Kidney epithelial cell (primary cell): ENCODE measurements around the gene ADSS2. TPM values are rescaled to one million over a fixed set of nuclear protein-coding genes. Genes with fewer than 3 reads are reported as not detected.
A peak's percentile ranks its signal among the peaks of the same experiment; 100 is the strongest.
"Not testable (repeated sequence)": the region's sequence is repeated elsewhere in the genome, so short reads cannot be mapped to it uniquely, and the experiment has no call there.

Source experiments
- DNase-seq: peaks from one replicate; pipeline ENCODE4 v3.0.0-alpha.2; 2010; ENCODE audit warnings: low read depth
- H3K27me3 ChIP-seq: 2 replicates; pipeline ENCODE4 v1.6.0; 2011; ENCODE audit warnings: low read length; ENCODE audit not compliant: control insufficient read depth, insufficient read depth
- H3K36me3 ChIP-seq: 2 replicates; pipeline ENCODE4 v1.5.1; 2011; ENCODE audit warnings: low read length; ENCODE audit not compliant: control insufficient read depth, insufficient read depth
- H3K4me3 ChIP-seq: 2 replicates; pipeline ENCODE4 v1.5.1; 2011; ENCODE audit warnings: low read depth, mild to moderate bottlenecking, control low read depth, low read length
- total RNA-seq: library from RNA; depleted of rRNA; stranded (reverse); fragments of >200 nt; gene quantifications from 2 replicates; pipeline ENCODE4 v1.2.3, GENCODE V29; 2015
- TF ChIP-seq, protein P1 (sequence below): IDR thresholded peaks from 2 replicates; pipeline ENCODE4 v1.5.1; 2011; ENCODE audit warnings: mild to moderate bottlenecking, moderate library complexity, low read length, control low read depth, inconsistent platforms; ENCODE audit not compliant: insufficient read depth, poor library complexity, severe bottlenecking

Gene ADSS2
- total RNA-seq, 1 donor from 2014 or later = 42.4 TPM

DNA sequence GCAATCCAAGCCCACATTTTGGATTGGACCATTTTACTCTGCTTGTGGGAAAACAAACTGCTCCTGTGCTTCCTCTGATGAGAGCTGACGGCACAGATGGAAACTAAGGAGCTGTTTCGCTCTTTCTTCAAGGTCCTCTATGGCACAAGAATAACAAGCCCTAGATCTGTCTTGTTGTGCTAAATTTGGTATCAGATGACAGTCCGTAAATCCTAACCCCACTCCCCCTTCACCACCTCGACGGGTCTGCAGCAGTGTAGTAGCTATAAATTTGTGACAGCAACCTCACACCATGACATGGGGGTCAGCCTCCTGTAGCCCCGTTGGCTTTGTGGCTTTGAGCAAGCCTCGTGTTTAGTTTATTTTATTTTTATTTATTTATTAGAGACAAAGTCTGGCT, 85.9 kb downstream of the ADSS2 start:
- TF ChIP-seq, protein P1, sequence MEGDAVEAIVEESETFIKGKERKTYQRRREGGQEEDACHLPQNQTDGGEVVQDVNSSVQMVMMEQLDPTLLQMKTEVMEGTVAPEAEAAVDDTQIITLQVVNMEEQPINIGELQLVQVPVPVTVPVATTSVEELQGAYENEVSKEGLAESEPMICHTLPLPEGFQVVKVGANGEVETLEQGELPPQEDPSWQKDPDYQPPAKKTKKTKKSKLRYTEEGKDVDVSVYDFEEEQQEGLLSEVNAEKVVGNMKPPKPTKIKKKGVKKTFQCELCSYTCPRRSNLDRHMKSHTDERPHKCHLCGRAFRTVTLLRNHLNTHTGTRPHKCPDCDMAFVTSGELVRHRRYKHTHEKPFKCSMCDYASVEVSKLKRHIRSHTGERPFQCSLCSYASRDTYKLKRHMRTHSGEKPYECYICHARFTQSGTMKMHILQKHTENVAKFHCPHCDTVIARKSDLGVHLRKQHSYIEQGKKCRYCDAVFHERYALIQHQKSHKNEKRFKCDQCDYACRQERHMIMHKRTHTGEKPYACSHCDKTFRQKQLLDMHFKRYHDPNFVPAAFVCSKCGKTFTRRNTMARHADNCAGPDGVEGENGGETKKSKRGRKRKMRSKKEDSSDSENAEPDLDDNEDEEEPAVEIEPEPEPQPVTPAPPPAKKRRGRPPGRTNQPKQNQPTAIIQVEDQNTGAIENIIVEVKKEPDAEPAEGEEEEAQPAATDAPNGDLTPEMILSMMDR = no peak
- Histone ChIP-seq H3K27me3 (no peaks in the 10 kb centered on the region), H3K4me3 (no peak overlapping the region), H3K36me3 (no peaks in the 10 kb centered on the region)
- no peak for DNase-seq

DNA sequence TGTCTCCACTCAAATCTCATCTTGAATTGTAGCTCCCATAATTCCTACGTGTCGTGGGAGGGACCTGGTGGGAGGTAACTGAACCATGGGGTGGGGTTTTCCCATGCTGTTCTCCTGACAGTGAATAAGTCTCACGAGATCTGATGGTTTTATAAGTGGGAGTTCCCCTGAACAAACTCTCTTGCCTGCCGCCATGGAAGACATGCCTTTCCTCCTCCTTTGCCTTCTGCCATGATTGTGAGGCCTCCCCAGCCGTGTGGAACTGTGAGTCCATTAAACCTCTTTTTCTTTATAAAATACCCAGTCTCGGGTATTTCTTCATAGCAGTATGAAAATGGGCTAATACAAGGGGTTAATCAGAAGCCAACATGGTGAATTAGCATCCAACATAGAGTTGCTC, 86.4 kb downstream of the ADSS2 start:
- not testable (repeated sequence) for DNase-seq, H3K27me3 ChIP-seq, H3K4me3 ChIP-seq, H3K36me3 ChIP-seq

DNA sequence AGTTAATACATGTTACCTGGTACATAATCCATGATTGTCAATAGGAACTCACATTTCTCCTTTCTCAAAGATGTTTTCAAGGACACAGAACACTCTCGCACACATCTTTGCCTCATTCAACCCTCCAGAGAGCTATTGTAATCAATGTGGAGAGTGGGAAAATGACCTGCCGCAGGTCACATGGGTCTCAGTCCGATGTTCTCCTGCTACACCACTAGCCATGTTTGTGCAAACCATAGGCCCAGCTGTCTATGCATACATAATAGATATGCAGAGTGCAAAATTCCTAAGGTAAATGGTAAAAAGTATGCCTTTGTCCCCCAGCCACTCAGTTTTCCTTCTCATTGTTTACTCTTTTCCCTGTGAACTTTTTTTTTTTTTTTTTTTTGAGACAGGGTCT, 89.2 kb downstream of the ADSS2 start:
- Histone ChIP-seq H3K36me3 (no peaks in the 10 kb centered on the region), H3K4me3 (no peak overlapping the region), H3K27me3 (no peaks in the 10 kb centered on the region)
- TF ChIP-seq, protein P1 = no peak
- DNase-seq = no peak

DNA sequence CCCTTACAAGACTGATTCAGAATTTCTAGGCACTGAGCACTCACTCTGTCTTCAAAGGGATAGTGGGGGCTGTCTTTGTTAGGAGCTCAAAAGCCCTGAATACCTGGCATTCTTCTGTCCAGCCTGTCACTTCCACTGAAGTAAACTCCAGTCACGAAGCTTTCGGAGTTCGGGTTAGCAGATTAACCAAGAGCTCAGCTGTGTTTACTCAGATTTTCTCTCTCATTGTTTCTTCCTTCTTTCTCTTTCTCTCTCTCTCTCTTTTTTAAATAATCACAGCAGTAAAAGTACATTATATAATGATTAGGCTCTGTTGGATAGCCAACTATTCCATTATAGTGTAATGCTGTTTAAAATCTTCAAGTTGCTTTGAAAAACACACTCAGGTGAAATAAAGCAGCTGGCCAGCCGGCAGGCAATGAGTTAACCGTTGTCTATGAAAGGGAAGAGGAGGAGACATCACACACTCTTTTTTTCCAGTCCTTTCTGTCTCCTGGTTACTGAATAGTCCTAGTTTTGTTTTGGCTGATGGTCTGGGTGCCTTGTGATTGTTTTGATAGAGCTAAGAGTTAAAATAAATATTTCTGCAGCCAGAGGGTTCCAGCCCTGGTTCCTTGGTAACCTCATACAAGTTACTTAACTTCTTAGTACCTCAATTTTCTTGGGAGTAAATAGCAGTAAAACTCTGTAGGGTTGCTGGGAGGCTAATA, 89.8 kb downstream of the ADSS2 start:
- Histone ChIP-seq H3K36me3 (no peaks in the 10 kb centered on the region), H3K4me3 (peak overlapping the region; percentile 14), H3K27me3 (no peaks in the 10 kb centered on the region)
- peak; percentile 71 for DNase-seq
- TF ChIP-seq, protein P1 = no peak

Other genes starting within 250 kb of the ADSS2 start
- gene CATSPERE, start 9.4 kb upstream of the ADSS2 start, total RNA-seq = 0.13 and 0.21 TPM in 2 replicates
- 53.2 and 55.0 TPM in 2 replicates for gene DESI2, start 201.2 kb upstream of the ADSS2 start, total RNA-seq